Activated CD4-positive, alpha-beta T cell treated with anti-CD3 and anti-CD28 coated beads, Interleukin-10, Interleukin-2, amounts not matched to agents 100 ng/mL and 50 ng/mL, durations not matched to agents 16 hours and 8 hours (primary cell): Measurements from ENCODE around the gene SCN1A.
A peak's percentile ranks its signal among the peaks of the same experiment; 100 is the strongest.
"Not testable (repeated sequence)": the region's sequence is repeated elsewhere in the genome, so short reads cannot be mapped to it uniquely, and the experiment has no call there.

ENCODE experiments used
- DNase-seq: peaks from one replicate; pipeline ENCODE4 v3.0.0-alpha.2; 2020

The SCN1A gene

DNA sequence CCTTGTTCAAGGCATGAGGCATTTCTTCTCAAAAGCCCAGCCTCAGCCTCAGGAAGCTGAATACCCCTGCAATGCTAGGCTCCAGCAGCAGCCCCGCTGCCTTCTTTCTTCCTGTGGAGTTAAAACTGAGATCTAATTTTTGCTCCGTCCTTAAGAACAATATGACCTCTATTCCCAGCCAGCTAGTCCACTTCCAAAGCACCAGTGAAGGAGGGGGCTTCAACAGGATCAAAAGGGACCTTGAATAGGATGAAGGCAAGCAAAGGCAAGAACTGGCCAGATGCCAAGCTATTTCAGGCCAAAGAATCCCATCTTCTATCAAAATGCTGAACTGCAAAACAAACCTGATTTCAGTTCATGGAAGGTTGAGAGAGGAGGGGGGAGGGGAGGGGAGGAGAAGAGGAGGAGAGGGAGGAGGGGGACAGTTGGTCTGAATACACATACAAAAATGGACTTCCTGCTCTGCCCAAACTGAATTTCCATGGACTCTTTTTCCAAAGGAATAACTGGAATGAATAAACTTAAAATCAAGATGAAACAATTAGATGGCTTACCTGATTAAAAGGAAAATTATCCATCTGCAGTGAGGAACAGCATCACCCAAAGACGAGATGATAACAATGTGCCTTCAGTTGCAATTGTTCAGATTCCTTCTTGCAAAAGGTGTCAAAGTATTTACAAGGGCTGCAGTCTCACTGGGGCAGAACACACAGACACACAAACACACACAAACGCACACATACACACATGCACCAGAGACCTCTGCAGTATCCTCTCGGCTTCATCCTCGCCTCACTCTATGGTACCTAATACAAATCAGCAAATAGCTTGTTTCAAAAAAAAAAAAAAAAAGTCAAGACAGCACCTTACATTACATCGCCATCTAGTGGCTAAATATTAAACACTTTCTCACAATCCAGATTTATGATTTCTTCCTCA, at the start of gene SCN1A:
SCN1A (minus strand) TSS at position 804 of the 939 bp plus-strand sequence. CDS start 54,399 bp downstream, outside the sequence.
- peak; percentile 44 for DNase-seq

DNA sequence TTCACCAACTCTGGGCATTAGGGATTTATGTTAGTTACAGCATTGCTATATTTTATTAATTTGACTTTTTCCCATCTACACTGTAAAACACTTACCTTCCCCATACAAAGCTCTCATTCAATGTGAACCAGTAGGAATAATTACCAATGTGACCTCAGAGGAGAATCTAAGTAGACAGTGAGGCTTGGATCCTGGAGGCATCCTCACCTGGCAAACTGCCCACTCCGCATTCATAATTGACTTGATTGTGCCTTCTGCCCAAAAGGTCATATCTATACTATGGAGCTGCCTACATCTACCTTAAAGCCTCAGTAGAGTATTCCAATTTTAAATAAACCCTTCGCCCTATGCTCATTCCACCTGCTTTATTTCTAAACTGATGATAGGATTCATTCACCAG, 45.4 kb upstream of the SCN1A start:
- no peak for DNase-seq

DNA sequence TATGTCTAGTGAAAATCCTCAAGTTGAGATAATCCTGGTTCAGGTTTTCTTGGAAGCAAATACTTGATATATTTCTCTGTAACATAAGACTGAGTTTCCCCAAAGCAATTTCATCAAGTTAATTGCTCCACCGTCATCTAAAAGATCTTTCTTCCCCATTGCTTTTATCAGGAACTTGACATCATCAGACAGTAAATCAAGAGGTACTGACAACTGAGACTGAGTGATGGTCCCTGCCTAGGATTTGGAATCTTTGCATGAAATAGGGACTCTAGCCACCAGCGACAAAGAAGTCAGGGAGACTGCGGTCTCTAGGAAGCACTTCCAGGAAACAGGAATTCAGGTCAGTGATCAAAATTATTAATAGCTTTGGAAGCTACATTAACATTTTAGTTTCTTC, 43.4 kb upstream of the SCN1A start:
- DNase-seq = no peak

DNA sequence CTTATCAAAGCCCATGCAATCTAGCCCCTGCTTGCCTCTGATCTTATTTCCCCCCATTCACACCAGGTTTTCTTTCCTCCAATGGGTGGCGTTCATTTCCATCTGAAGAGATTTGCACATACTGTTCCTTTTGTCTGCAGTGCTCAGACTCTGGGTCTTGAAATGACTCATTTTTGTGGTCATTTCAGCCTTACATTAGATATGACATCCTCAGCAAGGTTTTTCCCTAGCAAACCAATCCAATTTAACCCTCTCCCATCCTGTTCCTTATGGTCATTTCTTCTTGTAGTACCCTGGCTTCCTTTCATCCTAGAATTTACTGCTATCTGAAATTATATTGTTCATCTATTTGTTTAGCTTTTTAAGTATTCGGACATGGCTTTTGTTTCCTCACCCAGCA, 42.5 kb upstream of the SCN1A start:
- DNase-seq = peak; percentile 18

DNA sequence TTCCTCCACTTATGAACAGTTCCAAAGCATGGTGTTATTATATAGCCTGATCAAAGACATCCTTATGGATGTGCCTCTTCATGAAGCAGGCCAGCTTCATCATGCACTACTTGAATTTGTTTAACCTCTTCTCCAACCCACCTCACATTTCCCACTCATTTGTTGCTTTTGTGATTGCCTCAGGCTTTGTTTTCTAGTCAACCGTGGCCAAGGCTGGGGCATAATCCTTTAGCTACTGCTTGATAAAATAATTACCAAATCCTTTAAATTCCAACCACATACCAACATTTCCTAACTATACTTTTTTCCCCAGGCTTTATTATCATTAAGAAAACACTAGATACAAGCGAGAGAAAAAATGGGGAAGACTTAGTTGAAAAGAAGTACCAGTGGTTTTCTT, 39.6 kb upstream of the SCN1A start:
- no peak for DNase-seq

DNA sequence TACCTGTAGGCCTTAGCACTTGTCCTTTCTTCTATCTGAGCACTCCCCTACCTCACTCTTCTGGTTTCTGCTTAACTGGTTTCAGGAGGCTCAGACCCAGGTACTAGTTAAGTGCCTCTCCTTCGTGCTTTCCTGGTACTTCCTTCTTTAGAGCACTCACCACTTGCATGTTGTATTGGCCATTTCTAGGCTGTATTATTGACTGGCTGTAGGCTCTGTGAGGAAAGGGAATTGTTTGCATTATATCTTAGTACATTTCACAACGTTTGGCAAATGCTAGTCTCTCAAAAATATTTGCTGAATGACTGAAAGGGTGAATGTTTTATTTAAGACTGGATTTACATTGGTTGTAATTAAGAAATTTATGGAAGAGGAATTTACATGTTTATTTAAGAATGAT, 36.0 kb upstream of the SCN1A start:
- DNase-seq = no peak

DNA sequence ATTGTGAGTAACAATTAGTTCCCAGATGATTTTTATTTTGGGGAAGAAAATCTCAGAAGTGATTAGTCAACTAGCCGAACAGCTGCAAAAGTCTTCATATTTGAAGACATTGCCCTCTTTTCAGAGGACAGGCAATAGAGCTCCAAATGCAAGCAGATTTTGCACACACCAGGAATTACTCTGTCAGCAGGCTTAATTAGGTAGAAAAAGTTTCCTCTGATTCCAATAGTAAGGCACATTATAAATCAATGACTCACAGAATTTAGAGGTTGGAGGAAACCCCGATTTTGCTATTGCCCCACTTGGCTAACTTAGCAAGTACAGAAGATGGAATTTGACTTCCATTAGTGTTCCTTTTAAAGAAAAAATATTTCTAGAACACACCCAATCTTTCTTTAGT, 30.7 kb upstream of the SCN1A start:
- DNase-seq = no peak

DNA sequence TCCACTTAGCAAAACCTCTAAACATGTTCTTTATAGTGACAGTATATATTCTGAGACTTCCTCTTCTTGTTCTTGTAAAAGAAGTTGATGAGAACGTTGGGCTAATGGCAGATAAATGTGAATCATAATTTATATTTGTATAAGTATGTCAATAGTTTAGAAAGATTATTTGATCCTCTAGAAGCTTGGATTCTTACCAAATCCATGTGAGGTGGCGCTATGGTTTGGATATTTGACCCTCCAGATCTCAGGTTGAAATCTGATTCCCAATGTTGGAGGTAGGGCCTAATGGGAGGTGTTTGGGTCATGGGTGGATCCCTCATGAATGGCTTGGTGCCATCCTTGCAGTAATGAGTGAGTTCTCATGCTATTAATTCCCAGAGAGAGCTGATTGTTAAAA, 29.8 kb upstream of the SCN1A start:
- no peak for DNase-seq

DNA sequence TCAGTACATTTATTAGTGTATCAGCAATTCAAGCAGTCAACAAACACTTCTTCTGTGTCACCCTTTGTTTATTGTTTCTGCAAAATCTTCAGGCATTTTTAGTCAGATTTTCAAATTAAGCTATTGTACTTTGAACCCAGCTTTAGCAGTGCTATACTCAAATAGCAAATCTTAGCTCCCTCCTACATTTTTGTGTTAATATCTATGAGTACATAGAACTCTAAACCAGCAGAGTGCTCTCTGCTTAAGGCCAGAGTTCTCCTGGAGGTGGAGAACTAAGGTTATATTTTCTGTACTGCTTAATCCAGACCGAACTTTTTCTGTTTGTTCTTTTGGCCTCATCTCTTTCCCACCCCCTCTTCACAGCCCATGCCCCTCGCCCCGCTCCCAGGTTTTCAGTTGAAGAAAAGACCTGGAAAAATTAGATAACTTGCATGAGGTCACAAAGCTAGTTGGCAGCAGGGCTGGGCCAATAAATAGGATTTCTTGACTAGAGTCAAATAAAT, 29.2 kb upstream of the SCN1A start:
- no peak for DNase-seq

DNA sequence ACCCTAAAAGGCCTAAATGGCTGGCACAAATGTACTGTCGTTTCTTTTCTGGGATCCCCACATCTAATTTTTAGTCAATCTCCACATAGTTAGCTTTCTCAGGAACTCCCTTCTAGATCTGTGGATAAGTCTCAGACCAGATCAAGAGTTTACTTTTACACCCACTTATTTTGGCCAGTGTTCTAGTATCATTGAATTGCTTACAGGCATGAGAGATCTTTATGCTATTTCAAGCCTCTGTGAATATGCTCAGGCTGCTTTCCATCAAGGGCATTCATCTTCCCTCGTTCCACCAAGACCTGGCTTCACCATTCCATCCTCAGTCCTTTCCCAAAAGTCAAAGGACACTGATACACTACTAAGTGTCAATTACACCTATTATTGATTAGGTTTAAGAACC, 27.8 kb upstream of the SCN1A start:
- DNase-seq = no peak

DNA sequence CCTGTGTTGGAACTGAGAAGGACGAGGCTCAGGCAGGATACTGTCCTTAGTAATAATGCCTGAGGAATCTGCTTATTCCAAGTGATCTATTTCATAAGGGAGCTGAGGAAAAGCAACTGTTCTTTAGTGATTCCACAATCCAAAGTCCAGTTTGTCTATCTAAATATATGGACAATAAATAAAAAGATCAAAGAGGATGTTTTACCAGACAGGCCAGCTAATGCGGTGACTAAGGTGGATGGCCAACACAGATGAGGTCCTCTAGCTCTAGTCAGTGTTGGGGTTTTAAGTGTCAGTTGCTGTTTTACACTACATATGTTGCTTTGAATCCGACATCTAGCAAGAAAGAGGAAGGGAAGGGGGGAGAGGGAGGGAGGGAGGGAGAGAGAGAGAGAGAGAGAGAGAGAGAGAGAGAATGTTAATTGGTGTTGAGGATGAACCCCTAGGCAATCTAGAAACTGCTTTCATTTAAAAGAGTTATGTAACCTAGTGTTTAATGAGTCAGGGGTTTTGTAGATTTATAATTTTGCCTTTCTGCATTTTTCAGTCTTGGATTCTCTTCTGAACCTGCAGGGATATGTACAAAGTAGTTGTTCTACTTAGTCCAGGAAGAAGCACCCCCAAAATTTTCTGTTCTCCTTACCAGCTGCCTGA, 27.0 kb upstream of the SCN1A start:
- DNase-seq = no peak

DNA sequence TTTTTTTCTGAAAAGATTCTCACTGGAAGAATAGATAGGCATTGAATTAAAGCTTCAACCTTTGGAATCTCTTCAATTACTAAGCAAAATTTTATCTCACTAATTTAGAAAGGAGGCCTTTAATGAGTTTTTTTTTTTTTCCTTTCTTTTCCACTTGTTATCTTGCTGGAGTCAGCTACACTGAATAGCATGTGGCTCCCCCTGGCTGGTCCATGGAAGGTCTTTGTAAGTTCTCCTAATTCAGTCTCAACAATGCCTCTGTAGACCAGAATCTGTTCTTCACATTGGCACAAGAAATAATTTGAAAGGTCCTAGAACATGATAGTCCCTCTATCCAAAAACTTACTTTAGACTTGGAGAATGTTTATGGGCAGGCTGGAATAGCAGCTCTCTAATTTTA, 24.2 kb upstream of the SCN1A start:
- no peak for DNase-seq

DNA sequence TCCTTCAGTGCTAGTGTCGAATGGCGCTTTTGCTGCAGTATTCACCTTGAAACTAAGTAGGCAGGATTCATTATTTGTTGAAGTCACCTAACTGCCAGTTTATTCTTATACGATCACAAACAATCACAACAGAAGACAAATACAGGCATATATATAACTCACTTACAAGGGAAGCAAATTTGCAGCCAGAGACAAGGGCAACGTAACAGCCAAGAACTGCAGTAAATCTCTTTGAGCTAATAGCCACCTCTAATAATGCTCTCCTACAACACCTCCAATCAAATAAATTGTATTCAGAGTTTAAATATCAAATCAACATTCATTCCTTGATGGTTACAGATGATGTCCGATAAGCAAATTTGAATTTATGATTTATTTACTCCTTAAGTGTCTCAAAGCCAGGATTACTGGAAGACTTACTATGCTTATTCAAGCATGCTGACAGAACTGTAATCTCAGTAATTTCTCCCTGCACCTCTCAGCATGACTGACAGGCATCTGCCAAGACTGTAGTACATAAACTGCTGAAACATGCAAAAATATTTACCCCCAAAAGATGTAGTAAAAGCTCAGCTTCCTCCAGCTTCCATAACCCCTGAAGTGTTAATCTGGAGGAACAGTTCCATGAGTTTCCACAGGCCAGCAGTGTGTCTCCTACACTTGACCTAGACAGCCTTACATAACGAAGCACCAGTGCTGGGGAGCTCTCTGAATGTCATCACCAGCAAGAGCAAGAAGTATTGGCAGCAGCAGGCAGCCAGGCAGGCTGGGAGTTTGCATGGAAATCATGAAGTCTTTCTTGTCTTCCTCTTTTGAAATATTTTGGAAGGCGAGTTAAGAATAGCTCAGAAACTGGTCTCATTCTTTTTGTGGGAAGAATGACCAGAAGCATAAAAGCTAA, 20.9 kb upstream of the SCN1A start:
- no peak for DNase-seq

DNA sequence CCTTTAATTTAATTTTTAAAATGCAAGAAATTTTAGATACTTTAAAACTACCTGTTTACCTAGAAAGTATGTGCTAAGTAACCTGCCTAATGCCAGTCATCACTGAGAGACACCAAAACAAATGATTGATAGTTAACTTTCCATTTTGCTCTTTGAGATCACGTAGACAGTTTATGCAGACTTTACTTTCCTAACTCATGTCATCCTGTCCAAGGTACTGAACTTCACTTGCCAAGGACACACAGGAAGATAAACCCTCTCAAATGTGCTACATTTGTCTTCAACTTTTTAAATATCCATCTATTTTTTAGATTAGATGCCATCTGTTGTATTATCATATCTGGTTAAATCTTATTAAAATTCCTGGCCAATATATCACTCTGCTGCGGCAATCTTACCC, 20.1 kb upstream of the SCN1A start:
- no peak for DNase-seq

DNA sequence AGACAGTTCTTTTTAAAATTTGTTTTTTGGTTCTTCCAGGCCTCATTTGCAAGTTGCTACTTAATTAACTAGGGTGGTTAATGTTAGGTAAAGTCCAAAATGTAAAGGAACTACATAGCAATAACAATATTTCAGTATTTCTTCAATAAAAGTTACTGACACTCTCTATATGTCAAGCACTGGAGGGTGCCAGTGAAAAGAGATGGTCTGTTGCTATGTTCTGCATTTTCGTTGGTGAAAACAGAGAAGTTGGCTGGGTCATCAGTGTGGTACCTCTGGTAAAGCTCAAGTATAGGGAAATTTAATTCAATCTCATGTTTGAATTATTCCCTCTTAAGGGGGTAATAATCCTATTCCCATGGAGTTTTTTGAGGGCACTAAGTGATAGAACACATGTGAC, 16.3 kb upstream of the SCN1A start:
- no peak for DNase-seq

DNA sequence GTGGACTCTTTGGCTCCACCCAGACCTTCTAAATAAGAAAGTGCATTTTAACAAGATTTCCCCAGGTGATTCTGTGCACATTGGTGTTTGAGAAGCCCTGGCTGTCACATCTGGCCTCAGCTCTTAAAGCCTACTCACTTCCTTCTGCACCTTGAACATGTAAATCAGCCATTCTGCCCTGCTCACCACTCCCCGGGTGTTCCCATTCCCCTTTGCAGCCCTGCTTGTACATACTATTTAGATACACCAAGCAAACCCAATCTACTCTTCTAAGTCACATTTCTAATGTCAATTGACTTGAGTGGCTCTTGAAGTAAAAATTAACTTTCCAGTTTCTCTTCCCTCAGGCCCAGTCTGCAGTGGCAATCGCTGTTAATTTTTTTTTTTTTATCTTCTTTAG, 13.1 kb upstream of the SCN1A start:
- DNase-seq = no peak

DNA sequence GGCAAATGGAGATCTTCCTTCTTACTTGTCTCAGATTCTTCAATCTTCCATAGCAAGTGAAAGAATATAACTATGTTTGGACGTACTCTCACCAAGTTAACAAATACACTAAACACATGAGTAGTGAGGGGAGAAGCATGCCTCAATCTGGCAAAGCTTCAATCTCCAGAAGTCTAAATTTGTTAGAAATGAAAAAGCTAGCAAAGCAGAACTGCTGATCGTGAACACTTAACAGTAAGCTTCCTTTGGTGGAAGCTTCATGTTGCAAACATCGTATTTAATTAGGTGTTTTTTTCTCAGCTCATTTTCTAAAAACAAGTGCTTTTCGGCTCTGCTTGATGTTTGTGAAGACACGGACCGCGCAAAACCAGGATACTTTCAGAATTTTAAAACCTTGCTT, 12.7 kb upstream of the SCN1A start:
- no peak for DNase-seq

DNA sequence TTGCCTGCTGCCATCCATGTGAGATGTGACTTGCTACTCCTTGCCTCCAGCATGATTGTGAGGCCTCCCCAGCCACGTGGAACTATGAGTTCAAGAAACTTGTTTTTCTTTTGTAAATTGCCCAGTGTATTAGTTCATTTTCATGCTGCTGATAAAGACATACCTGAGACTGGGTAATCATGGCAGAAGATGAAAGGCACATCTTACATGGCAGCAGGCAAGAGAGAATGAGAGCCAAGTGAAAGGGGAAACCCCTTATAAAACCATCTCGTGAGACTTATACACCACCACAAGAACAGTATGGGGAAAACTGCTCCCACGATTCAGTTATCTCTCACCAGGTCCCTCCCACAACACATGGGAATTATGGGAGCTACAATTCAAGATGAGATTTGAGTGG, 11.7 kb upstream of the SCN1A start:
- not testable (repeated sequence) for DNase-seq

DNA sequence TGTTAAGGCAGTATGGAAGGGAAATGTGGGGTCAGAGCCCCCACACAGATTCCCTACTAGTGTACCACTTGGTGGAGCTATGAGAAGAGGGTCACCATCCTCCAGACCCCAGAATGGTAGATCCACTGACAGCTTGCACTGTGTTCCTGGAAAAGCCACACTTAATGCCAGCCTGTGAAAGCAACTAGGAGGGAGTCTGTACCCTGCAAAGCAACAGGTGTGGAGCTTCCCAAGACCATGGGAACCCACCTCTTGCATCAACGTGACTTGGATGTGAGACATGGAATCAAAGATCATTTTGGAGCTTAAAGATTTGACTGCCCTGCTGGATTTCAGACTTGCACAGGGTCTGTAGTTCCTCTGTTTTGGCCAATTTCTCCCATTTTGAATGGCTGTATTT, 10.8 kb upstream of the SCN1A start:
- DNase-seq = no peak

DNA sequence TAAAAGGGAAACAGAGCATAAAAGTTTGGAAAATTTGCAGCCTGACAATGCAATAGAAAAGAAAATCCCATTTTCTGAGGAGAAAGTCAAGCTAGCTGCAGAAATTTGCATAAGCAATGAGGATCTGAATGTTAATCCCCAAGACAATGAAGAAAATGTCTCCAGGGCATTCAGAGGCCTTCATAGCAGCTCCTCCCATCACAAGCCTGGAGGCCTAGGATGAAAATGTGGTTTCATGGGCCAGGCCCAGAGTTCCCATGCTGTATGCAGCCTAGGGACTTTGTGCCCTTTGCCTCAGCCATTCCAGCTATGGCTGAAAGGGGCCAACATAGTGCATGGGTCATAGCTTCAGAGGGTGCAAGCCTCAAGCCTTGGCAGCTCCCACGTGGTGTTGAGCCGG, 10.3 kb upstream of the SCN1A start:
- no peak for DNase-seq

DNA sequence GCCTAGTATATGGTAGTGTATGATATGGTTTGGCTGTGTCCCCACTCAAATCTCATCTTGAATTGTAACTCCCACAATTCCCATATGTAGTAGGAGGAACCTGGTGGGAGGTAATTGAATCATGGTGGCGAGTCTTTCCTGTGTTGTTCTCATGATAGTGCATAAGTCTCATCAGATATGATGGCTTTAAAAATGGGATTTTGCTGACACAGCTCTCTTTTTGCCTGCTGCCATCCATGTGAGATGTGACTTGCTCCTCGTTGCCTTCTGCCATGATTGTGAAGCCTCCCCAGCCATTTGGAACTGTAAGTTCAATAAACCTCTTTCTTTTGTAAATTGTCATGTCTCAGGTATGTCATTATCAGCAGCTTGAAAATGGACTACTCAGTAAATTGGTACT, 9.5 kb upstream of the SCN1A start:
- no peak for DNase-seq

DNA sequence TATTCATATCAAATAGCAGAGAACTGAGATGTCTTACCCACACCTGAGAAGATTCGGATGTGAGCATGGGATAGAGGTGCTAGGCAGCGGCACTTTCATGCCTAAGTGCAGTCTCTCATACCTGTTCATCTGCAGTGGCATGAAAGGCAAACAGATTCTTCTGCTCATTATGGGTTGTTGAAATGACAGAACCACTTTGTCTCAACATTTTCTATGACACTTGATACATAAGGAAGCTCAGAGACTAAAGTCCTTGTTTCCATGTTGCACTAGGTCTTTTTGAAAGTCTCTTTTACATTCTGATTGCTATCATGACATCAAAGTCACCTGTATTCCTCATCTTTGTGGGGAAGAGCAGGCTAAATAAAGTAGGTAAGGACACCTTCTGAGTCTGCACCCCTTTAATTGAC, 8.0 kb upstream of the SCN1A start:
- DNase-seq = no peak

DNA sequence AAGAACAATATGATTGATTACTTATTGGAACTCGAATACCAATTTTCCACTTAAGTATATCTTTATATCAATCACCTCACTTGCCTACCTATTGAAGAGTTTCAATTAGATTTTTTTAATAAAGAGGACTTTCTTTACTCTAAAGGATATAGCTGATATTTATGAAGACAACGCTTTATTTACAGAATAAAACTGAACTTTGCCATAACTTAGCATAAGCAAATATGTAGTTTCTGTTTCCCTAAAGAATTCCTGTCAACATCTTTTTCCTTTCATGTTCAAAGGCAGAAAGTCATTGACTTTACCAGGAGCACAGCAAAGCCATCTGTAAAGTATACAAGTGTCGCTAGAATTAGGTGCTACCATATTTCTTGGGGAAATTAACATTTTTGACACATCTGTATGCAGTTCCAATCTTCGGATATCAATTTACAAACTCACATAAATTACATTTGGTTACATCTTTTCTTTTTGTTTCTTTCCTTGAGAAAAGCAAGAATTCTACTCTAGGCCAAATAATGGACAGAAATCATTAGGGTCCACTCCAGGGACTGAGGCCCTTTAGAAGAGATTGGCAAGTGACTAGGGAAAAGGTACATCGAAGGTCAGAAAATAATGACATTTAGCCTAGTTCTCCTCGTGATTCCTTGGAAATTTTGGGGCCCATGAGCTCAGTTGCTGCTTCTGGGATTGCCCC, 7.5 kb upstream of the SCN1A start:
- DNase-seq = no peak
